Measurements from ENCODE around the gene VPS18.

DNA sequence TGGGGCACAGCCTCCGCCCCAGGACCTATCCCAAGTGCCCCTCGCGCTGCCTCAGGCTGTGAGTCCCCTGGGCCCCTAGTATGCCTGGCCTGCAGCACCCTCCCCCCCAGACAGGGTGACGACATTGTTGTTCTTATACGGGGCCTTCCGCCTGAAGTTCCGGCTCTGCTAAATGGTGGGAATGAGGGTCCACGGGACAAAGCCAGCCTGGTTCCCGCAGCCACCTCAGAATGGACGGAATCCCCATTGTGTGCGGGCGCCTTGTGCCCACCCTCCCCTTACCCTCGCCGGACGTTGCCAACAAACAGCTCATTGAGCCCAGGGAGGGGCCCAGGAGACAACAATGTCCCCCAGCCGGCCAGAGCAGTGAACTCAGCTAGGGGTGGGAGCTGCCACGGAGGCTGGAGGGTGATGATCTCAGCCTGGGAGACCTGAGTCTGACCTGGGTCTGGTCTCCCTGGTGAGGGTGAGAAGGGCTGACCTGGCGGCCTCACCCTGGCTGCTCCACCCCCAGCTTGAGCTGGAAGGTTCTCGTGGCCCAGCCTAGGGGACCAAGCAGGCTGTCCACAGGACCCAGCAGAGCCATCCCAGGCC lies 24.6 kb downstream of the VPS18 start:
- no peak for TF ChIP-seq CTCF (IDR thresholded peaks at IDR 0.05)
- no peak for TF ChIP-seq EZH2 (IDR thresholded peaks at IDR 0.05)
- TF ChIP-seq EZH2phosphoT487 (IDR thresholded peaks at IDR 0.05): no peak

All from neural progenitor cell (in vitro differentiated cells).